Spinal cord (tissue), 10 donors: ENCODE results near the gene ERCC5. TPM values are rescaled to one million over a fixed set of nuclear protein-coding genes. Genes with fewer than 3 reads are reported as not detected.

Experiments used
- DNase-seq, 6 donors: peaks; one replicate each; pipeline versions ENCODE4 v3.0.0 to v3.0.0-alpha.2; 2013 to 2015; ENCODE audit warnings: low spot score in 6 of 6, low read depth in 4 of 6
- H3K27ac ChIP-seq: one replicate; pipeline ENCODE4 v1.5.1; 2013; ENCODE audit warnings: low read depth, low read length, control low read depth
- H3K27me3 ChIP-seq: one replicate; pipeline ENCODE4 v1.6.1; 2013; ENCODE audit warnings: low read length; ENCODE audit not compliant: control insufficient read depth, insufficient read depth
- H3K36me3 ChIP-seq: one replicate; pipeline ENCODE4 v1.6.1; 2013; ENCODE audit warnings: low read length; ENCODE audit not compliant: control insufficient read depth, insufficient read depth
- H3K4me1 ChIP-seq: one replicate; pipeline ENCODE4 v1.6.1; 2013; ENCODE audit warnings: low read length; ENCODE audit not compliant: control insufficient read depth, insufficient read depth
- H3K4me3 ChIP-seq: one replicate; pipeline ENCODE4 v1.5.1; 2013; ENCODE audit warnings: low read depth, low read length, control low read depth
- H3K9me3 ChIP-seq: one replicate; pipeline ENCODE4 v1.6.1; 2013; ENCODE audit warnings: low read length; ENCODE audit not compliant: control insufficient read depth, insufficient read depth
- WGBS: methylation state at CpG from one replicate; pipeline ENCODE4 v1.1.5; 2013; ENCODE audit warnings: missing lambda C conversion rate; ENCODE audit not compliant: insufficient coverage; 5-methylcytosine and 5-hydroxymethylcytosine counted together
- polyA plus RNA-seq, 2 donors: library from polyadenylated mRNA; unstranded; fragments of 120-200 nt; gene quantifications; one replicate each; pipeline ENCODE4 v1.2.1, GENCODE V29; 2013; ENCODE audit not compliant: insufficient read length in 2 of 2
- total RNA-seq, 2 donors: library from RNA; depleted of rRNA in 1 of 2; stranded (reverse); fragments of 120-200 nt in 1 of 2; fragments of >200 nt in 1 of 2; gene quantifications; one replicate each; pipeline versions ENCODE4 v1.2.3 to v1.2.4, GENCODE V29; 2013 to 2014
- donor health status: healthy.

Gene ERCC5
- total and polyA plus RNA-seq, 4 donors: 50.2 to 69.4 (median 55.4) TPM

DNA sequence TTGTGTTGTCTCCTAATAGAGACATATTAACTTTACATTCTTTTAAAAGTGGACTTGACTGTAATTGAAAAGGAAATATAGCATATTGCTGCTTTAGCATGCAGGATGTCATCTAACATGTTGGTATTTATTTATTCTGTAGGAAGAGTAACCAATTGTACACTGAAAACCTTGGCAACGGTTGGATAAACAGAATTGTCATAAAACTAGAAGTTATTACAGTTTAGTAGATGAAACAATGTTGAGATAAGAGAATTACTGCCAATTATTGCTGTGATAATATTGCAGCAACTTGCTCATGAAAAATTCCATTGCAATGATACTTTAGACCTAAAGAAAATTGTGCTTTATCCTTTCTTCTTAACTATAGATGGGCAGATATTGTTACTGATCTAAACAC is 7.6 kb upstream of the ERCC5 start:
- Histone ChIP-seq H3K36me3 (peaks cover 32% of the 10 kb centered on the region), H3K9me3 (no peaks in the 10 kb centered on the region), H3K4me3 (no peak overlapping the region), H3K27ac (no peak overlapping the region), H3K4me1 (no peaks in the 10 kb centered on the region), H3K27me3 (no peaks in the 10 kb centered on the region)
- 100% methylated on average over 1 of the region's 1 CpG for WGBS
- DNase-seq: no peak

DNA sequence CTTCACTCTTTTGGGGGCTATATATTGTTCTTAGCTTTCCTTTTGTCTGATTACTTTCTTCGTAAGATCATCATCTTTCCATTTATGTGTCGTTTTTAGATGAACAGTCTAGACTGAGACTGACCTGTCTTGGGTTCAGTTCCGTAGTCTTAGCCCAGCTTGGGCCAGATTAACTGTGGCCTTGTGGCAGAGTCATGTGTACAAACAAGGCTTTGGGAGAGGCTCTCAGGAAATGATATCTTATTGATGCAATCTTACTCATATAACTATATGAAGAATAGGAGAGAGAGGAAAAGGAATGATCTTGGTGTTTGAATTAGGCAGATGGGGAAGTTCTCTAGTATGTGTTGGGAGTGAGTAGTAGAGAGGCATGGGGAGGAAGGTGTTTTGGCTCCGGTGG is 6.8 kb upstream of the ERCC5 start:
- 89% methylated on average over 1 of the region's 4 CpGs for WGBS
- peaks cover 30% of the 10 kb centered on the region for H3K36me3 ChIP-seq
- no peak overlapping the region for H3K27ac ChIP-seq
- no peaks in the 10 kb centered on the region for H3K4me1 ChIP-seq
- DNase-seq: no peak
- no peaks in the 10 kb centered on the region for H3K9me3 ChIP-seq
- no peak overlapping the region for H3K4me3 ChIP-seq
- no peaks in the 10 kb centered on the region for H3K27me3 ChIP-seq

GRCh38 chr13:102839462-102839861 is 6.4 kb upstream of the ERCC5 start:
- Histone ChIP-seq H3K4me1 (no peaks in the 10 kb centered on the region), H3K9me3 (no peaks in the 10 kb centered on the region), H3K36me3 (peaks cover 30% of the 10 kb centered on the region), H3K27me3 (no peaks in the 10 kb centered on the region), H3K4me3 (no peak overlapping the region), H3K27ac (no peak overlapping the region)
- WGBS: 85% methylated on average over 3 of the region's 5 CpGs
- no peak for DNase-seq

DNA sequence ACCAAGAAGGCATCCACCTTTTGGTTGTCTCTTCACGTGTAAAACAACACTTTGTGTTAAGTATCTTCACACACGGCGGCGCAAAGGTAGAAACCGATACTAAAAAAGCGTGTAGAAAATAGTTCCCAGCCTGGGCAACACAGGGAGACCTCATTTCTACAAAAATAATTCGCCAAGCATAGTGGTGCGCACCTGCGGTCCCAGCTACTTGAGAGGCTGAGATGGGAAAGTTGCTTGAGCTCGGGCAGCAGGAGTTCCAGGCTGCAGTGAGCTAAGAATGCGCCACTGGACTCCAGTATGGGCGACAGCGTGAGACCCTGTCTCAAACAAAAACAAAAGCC is 573 bp upstream of the ERCC5 start:
- Histone ChIP-seq H3K36me3 (peaks cover 12% of the 10 kb centered on the region), H3K4me3 (peak overlapping the region; percentile 100), H3K9me3 (no peaks in the 10 kb centered on the region), H3K4me1 (peaks cover 8% of the 10 kb centered on the region), H3K27me3 (no peaks in the 10 kb centered on the region), H3K27ac (peak overlapping the region; percentile 99)
- 0% methylated on average over 13 of the region's 13 CpGs for WGBS
- DNase-seq: no peak

DNA sequence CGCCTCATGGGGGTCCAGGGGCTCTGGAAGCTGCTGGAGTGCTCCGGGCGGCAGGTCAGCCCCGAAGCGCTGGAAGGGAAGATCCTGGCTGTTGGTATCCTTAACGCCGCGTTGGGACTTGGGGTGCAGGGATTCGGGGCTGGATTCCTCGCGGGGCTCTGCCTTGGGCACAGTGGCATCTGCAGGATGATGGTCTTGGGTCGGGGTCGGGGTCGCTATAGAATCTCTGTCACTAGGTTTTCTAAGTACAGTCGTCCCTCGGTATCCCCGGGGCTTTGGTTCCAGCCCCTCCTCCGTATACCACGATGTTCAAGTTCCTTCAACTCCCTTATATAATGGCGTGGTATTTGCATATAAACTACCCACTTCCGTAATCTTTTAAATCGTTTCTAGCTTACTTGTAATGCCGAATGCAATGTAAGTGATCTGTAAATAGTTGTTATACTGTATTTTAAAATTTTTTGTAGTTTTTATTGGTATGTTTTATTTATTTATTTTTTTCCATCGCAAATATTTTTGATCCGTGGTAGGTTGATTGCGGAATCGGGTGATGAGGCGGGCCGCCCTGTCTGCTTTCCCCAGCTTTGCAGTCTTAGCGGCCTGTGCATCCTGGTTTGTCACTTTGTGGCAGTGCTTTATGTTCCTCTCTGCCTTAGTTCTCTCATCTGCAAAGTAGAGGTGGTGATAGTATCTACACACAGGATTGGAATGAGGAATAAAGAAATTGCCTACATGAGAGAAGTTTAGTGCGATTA is 606 bp downstream of the ERCC5 start:
- Histone ChIP-seq H3K36me3 (peaks cover 9% of the 10 kb centered on the region), H3K4me1 (peaks cover 8% of the 10 kb centered on the region), H3K27me3 (no peaks in the 10 kb centered on the region), H3K9me3 (no peaks in the 10 kb centered on the region), H3K4me3 (peak overlapping the region; percentile 100), H3K27ac (peak overlapping the region; percentile 99)
- WGBS: 0% methylated on average over 19 of the region's 31 CpGs
- peak in 5 of 6 donors; percentile 4 to 65 (median 22) for DNase-seq

GRCh38 chr13:102847272-102848234 is 1.7 kb downstream of the ERCC5 start:
- H3K27me3 ChIP-seq: no peaks in the 10 kb centered on the region
- peak overlapping the region; percentile 100 for H3K4me3 ChIP-seq
- peaks cover 8% of the 10 kb centered on the region for H3K4me1 ChIP-seq
- 33% methylated on average over 2 of the region's 12 CpGs for WGBS
- H3K9me3 ChIP-seq: no peaks in the 10 kb centered on the region
- peak in 5 of 6 donors; percentile 7 to 82 (median 20) for DNase-seq
- peak overlapping the region; percentile 17 for H3K27ac ChIP-seq
- peaks cover 6% of the 10 kb centered on the region for H3K36me3 ChIP-seq

DNA sequence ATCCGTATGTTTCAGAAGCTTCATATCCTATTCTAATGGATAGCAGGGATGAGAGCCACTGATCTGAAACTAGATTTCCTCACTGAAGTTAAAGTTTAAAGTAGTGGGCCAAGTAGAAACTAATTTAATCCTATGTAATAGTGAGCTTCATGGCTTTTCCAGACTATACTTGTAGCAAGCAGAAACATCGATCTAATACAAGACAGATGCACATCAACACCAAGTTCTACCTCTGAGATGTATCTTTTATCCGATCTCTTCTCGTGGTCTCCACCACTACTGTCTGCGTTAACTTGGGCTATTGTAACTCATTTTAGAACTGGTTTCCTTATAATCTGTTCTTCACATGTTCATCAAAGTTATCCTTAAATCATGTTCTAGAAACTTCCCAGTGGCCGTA is 3.1 kb downstream of the ERCC5 start:
- DNase-seq: no peak
- Histone ChIP-seq H3K36me3 (peaks cover 6% of the 10 kb centered on the region), H3K4me3 (no peak overlapping the region), H3K9me3 (no peaks in the 10 kb centered on the region), H3K27ac (no peak overlapping the region), H3K4me1 (peaks cover 8% of the 10 kb centered on the region), H3K27me3 (no peaks in the 10 kb centered on the region)
- WGBS: 100% methylated on average over 2 of the region's 6 CpGs

- WGBS: 100% methylated on average over 2 of the region's 3 CpGs
- no peak overlapping the region for H3K4me3 ChIP-seq
- H3K36me3 ChIP-seq: peaks cover 12% of the 10 kb centered on the region
- peaks cover 4% of the 10 kb centered on the region for H3K4me1 ChIP-seq
- no peak for DNase-seq
- H3K27ac ChIP-seq: no peak overlapping the region
- no peaks in the 10 kb centered on the region for H3K9me3 ChIP-seq
- H3K27me3 ChIP-seq: no peaks in the 10 kb centered on the region
These were observed 6.7 kb downstream of the ERCC5 start for GRCh38 chr13:102852556-102852955.

GRCh38 chr13:102854675-102855074 is 8.8 kb downstream of the ERCC5 start:
- peaks cover 12% of the 10 kb centered on the region for H3K36me3 ChIP-seq
- DNase-seq: no peak
- 100% methylated on average over 1 of the region's 7 CpGs for WGBS
- no peaks in the 10 kb centered on the region for H3K9me3 ChIP-seq
- no peaks in the 10 kb centered on the region for H3K4me1 ChIP-seq
- no peak overlapping the region for H3K27ac ChIP-seq
- H3K27me3 ChIP-seq: no peaks in the 10 kb centered on the region
- H3K4me3 ChIP-seq: no peak overlapping the region
